RWPE1 (cell line): ENCODE results near the gene LSM8.

Experiments
- CTCF ChIA-PET: fragments of 350-600 bp; sonication (Branson Sonifier 250); formaldehyde crosslinking; extraction: SDS; loops from one replicate; lab custom pipeline; 2021; lab: Yijun Ruan, JAX
- POLR2A ChIA-PET: fragments of 400-600 bp; formaldehyde crosslinking; extraction: SDS; loops from one replicate; lab custom pipeline; 2020; ENCODE audit warnings: antibody characterized with exemption; ENCODE audit not compliant: low non-redundant PET; lab: Yijun Ruan, JAX
- DNase-seq: peaks from one replicate; pipeline ENCODE4 v3.0.0; 2012; ENCODE audit warnings: low spot score
- H3K27ac ChIP-seq: fragments of 450-650 bp; 2 replicates; pipeline ENCODE4 v1.5.1; 2017
- TF ChIP-seq, protein P1 (sequence below): fragments of 450-650 bp; conservative IDR thresholded peaks from 2 replicates; pipeline ENCODE4 v1.5.1; 2017; ENCODE audit warnings: low read depth, mild to moderate bottlenecking

Gene LSM8

DNA sequence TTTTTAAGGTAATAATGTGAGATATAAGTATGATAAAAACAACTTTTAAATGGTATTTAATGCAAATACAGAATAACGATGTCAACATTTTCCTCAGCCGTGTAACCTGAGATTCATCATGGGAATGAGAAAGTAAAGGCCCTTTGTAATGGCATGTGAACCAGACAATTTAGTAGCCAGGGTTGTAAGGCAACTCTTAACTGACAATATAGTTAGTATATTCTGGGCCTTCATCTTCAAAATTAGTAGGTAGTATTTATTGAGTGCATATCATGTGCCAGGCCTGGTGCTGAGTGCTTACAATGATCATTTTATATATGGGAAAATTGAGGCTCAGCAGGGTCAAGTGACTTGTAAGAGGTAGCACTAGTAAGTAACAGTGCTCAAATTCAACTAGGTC lies 10.6 kb downstream of the LSM8 start:
- no peak for DNase-seq
- no peak overlapping the region for H3K27ac ChIP-seq
- POLR2A ChIA-PET: no interaction called here
- CTCF ChIA-PET: interaction anchor here (0.6 kb wide), 1 partner anchor 1603 kb away, joined by 3 read pairs; no protein-coding TSS in a partner anchor
- TF ChIP-seq, protein P1, sequence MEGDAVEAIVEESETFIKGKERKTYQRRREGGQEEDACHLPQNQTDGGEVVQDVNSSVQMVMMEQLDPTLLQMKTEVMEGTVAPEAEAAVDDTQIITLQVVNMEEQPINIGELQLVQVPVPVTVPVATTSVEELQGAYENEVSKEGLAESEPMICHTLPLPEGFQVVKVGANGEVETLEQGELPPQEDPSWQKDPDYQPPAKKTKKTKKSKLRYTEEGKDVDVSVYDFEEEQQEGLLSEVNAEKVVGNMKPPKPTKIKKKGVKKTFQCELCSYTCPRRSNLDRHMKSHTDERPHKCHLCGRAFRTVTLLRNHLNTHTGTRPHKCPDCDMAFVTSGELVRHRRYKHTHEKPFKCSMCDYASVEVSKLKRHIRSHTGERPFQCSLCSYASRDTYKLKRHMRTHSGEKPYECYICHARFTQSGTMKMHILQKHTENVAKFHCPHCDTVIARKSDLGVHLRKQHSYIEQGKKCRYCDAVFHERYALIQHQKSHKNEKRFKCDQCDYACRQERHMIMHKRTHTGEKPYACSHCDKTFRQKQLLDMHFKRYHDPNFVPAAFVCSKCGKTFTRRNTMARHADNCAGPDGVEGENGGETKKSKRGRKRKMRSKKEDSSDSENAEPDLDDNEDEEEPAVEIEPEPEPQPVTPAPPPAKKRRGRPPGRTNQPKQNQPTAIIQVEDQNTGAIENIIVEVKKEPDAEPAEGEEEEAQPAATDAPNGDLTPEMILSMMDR: no peak

DNA sequence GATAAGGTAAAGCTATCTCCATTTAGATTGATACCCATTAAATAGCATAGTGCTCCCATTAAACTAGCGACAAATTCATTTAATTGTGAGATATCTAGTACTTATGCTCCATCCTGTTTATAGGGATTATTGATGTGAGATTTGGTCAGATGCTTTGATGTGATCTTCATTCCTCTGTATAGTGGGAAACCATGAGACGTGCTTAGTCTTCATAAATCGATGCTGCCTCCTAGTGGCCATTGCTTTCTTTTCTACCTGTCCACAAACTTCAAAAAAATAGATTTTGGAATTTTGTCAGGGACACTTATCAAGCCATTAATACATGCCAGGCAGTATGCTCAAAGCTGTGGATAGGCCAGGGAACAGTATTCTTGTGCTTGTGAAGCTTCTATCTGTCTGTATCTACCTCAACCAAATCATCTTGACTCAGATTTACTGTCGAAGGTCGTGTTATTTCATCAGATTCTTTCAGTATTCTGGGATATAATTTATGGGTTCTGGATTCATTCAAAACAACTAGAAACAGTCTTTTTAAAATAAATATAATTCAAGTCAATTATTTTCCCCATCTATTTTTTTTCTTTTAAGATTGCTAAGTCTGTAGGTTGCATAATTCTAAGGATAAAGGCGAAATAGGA lies 12.0 kb downstream of the LSM8 start:
- no peak overlapping the region for H3K27ac ChIP-seq
- ChIA-PET CTCF (interaction anchor here (0.6 to 0.9 kb wide), 3 partner anchors 11 to 1201 kb away, joined by 3 to 9 read pairs (median 3); no protein-coding TSS in a partner anchor), POLR2A (no interaction called here)
- TF ChIP-seq, protein P1: peak; percentile 79
- peak; percentile 10 for DNase-seq

- no peak overlapping the region for H3K27ac ChIP-seq
- ChIA-PET POLR2A (no interaction called here), CTCF (no interaction called here)
- TF ChIP-seq, protein P1: no peak
- DNase-seq: no peak
Measured at GRCh38 chr7:118202061-118202460, 18.1 kb downstream of the LSM8 start.

GRCh38 chr7:118214051-118214832 lies 30.3 kb downstream of the LSM8 start:
- ChIA-PET POLR2A (no interaction called here), CTCF (no interaction called here)
- DNase-seq: peak; percentile 51
- H3K27ac ChIP-seq: no peak overlapping the region; the same call in 1 of the 2 replicates
- TF ChIP-seq, protein P1: no peak

GRCh38 chr7:118214833-118215182 lies 30.8 kb downstream of the LSM8 start:
- TF ChIP-seq, protein P1: no peak
- ChIA-PET CTCF (no interaction called here), POLR2A (no interaction called here)
- peak; percentile 0 for DNase-seq
- H3K27ac ChIP-seq: no peak overlapping the region

GRCh38 chr7:118217210-118217619 lies 33.3 kb downstream of the LSM8 start:
- POLR2A ChIA-PET: no interaction called here
- CTCF ChIA-PET: interaction anchor here (0.6 kb wide), 1 partner anchor 1218 kb away, joined by 4 read pairs; no protein-coding TSS in a partner anchor

More at GRCh38 chr7:118217210-118217619, 33.3 kb downstream of the LSM8 start:
- no peak for DNase-seq
- TF ChIP-seq, protein P1: no peak
- no peak overlapping the region for H3K27ac ChIP-seq
